Measurements from ENCODE around the gene TMEM151B. TPM values are rescaled to one million over a fixed set of nuclear protein-coding genes. Genes with fewer than 3 reads are reported as not detected.

Gene TMEM151B
- total and polyA plus RNA-seq, 9 of the 15 experiments (the other 6 are each of a cell fraction or from before 2014, with no cell fraction given): not detected

GRCh38 chr6:44265007-44265721 lies 5.1 kb upstream of the TMEM151B start, which contains the start of gene NFKBIE (continued):
- TF ChIP-seq, protein P1, sequence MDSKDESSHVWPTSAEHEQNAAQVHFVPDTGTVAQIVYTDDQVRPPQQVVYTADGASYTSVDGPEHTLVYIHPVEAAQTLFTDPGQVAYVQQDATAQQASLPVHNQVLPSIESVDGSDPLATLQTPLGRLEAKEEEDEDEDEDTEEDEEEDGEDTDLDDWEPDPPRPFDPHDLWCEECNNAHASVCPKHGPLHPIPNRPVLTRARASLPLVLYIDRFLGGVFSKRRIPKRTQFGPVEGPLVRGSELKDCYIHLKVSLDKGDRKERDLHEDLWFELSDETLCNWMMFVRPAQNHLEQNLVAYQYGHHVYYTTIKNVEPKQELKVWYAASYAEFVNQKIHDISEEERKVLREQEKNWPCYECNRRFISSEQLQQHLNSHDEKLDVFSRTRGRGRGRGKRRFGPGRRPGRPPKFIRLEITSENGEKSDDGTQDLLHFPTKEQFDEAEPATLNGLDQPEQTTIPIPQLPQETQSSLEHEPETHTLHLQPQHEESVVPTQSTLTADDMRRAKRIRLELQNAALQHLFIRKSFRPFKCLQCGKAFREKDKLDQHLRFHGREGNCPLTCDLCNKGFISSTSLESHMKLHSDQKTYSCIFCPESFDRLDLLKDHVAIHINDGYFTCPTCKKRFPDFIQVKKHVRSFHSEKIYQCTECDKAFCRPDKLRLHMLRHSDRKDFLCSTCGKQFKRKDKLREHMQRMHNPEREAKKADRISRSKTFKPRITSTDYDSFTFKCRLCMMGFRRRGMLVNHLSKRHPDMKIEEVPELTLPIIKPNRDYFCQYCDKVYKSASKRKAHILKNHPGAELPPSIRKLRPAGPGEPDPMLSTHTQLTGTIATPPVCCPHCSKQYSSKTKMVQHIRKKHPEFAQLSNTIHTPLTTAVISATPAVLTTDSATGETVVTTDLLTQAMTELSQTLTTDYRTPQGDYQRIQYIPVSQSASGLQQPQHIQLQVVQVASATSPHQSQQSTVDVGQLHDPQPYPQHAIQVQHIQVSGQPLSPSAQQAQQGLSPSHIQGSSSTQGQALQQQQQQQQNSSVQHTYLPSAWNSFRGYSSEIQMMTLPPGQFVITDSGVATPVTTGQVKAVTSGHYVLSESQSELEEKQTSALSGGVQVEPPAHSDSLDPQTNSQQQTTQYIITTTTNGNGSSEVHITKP (IDR thresholded peaks at IDR 0.05; ENCODE audit: partially characterized antibody): no peak
- TF ChIP-seq PTBP1 (IDR thresholded peaks at IDR 0.05; ENCODE audit: low read depth, low read length) (no peak), RBM34 (IDR thresholded peaks at IDR 0.05; ENCODE audit: borderline replicate concordance, insufficient read depth, low read length) (0 out of 2 replicates have a peak, but pooled peaks have one; percentile 35), IRF1 (CRISPR knock-in tag; IDR thresholded peaks at IDR 0.05; ENCODE audit: borderline replicate concordance) (no peak), BCLAF1 (IDR thresholded peaks at IDR 0.05; ENCODE audit: borderline replicate concordance in 1 of 2, control insufficient read depth in 1 of 2, low read depth in 2 of 2, low read length in 1 of 2) (no peak), ZNF639 (CRISPR knock-in tag; conservative IDR thresholded peaks at IDR 0.05 in 1 of 2, IDR thresholded peaks at IDR 0.05 in 1 of 2) (0 out of 4 replicates have a peak, but pooled peaks of 1 of the 2 experiments have one; percentile 2), JUND (IDR thresholded peaks at IDR 0.05; ENCODE audit: borderline replicate concordance, low read depth, low read length) (peak; percentile 12), JUND (tag; IDR thresholded peaks at IDR 0.05; ENCODE audit: borderline replicate concordance, low read depth, low read length) (no peak), LCOR (CRISPR knock-in tag; IDR thresholded peaks at IDR 0.05) (peak; percentile 76; the same call in 1 of the 2 replicates), NFE2 (IDR thresholded peaks at IDR 0.05; ENCODE audit: low read depth) (no peak), L3MBTL2 (IDR thresholded peaks at IDR 0.05) (peak; percentile 54; the same call in 1 of the 2 replicates), ZNF586 (CRISPR knock-in tag; conservative IDR thresholded peaks at IDR 0.05) (no peak), NBN (IDR thresholded peaks at IDR 0.05; ENCODE audit: low read depth) (peak; percentile 40; the same call in 1 of the 2 replicates), POLR2A (conservative IDR thresholded peaks at IDR 0.05) (peak; percentile 70), RBFOX2 (IDR thresholded peaks at IDR 0.05; ENCODE audit: low read depth, low read length) (peak; percentile 84), NR3C1 (CRISPR knock-in tag; IDR thresholded peaks at IDR 0.05) (no peak), ZNF561 (CRISPR knock-in tag; conservative IDR thresholded peaks at IDR 0.05) (no peak), FOXP1 (CRISPR knock-in tag; IDR thresholded peaks at IDR 0.05) (peak; percentile 75), ZNF212 (CRISPR knock-in tag; IDR thresholded peaks at IDR 0.05) (no peak)

Measured in K562 (cell line).